Measurements from ENCODE around the gene CATSPERE.
"Not testable (repeated sequence)": the region's sequence is repeated elsewhere in the genome, so short reads cannot be mapped to it uniquely, and the experiment has no call there.

CATSPERE gene

GRCh38 chr1:244672946-244673682 lies 212.0 kb downstream of the CATSPERE start:
- no peak for DNase-seq

- DNase-seq = no peak
Measured at GRCh38 chr1:244674446-244674845, 213.4 kb downstream of the CATSPERE start.

- DNase-seq = no peak
Measured at GRCh38 chr1:244675167-244675566, 214.1 kb downstream of the CATSPERE start.

- DNase-seq = no peak
Measured at GRCh38 chr1:244678697-244679096, 217.6 kb downstream of the CATSPERE start.

GRCh38 chr1:244680667-244681066 lies 219.6 kb downstream of the CATSPERE start:
- no peak for DNase-seq

- not testable (repeated sequence) for DNase-seq
Measured at GRCh38 chr1:244682087-244682486, 221.0 kb downstream of the CATSPERE start.
